ENCODE data around the gene C11orf42.
A peak's percentile ranks its signal among the peaks of the same experiment; 100 is the strongest.

Gene C11orf42

GRCh38 chr11:6245536-6245935 is 40.2 kb downstream of the C11orf42 start:
- TF ChIP-seq CTCF (IDR thresholded peaks at IDR 0.05): no peak

GRCh38 chr11:6248248-6248647 is 42.9 kb downstream of the C11orf42 start:
- TF ChIP-seq CTCF (IDR thresholded peaks at IDR 0.05): no peak

GRCh38 chr11:6249770-6250555 is 44.6 kb downstream of the C11orf42 start:
- TF ChIP-seq CTCF (IDR thresholded peaks at IDR 0.05): no peak

- peak; percentile 86 for TF ChIP-seq CTCF (IDR thresholded peaks at IDR 0.05)
Observed at GRCh38 chr11:6251120-6251733, 45.9 kb downstream of the C11orf42 start.

- no peak for TF ChIP-seq CTCF (IDR thresholded peaks at IDR 0.05)
Observed at GRCh38 chr11:6251990-6252473, 46.7 kb downstream of the C11orf42 start.

GRCh38 chr11:6253197-6253596 is 47.8 kb downstream of the C11orf42 start:
- no peak for TF ChIP-seq CTCF (IDR thresholded peaks at IDR 0.05)

- TF ChIP-seq CTCF (IDR thresholded peaks at IDR 0.05): no peak
Observed at GRCh38 chr11:6258141-6258540, 52.8 kb downstream of the C11orf42 start.

All from LNCAP (cell line).